Activated naive CD4-positive, alpha-beta T cell treated with anti-CD3 and anti-CD28 coated beads, Interleukin-2, amount 50 U/mL, for 24 hours (primary cell): ENCODE results near the gene PTGES.
"Not testable (repeated sequence)": the region's sequence is repeated elsewhere in the genome, so short reads cannot be mapped to it uniquely, and the experiment has no call there.

Source experiments
- H3K27ac Mint-ChIP-seq: one replicate; pipeline ENCODE4 v1.8.0; 2021; ENCODE audit warnings: mild to moderate bottlenecking, mixed read lengths
- H3K27me3 Mint-ChIP-seq: one replicate; pipeline ENCODE4 v1.8.0; 2021; ENCODE audit warnings: mixed read lengths
- H3K36me3 Mint-ChIP-seq: one replicate; pipeline ENCODE4 v1.8.0; 2021; ENCODE audit warnings: mixed read lengths
- H3K4me1 Mint-ChIP-seq: one replicate; pipeline ENCODE4 v1.8.0; 2021; ENCODE audit warnings: mixed read lengths
- H3K4me3 Mint-ChIP-seq: one replicate; pipeline ENCODE4 v1.8.0; 2021; ENCODE audit warnings: mild to moderate bottlenecking, mixed read lengths
- H3K9me3 Mint-ChIP-seq: one replicate; pipeline ENCODE4 v1.8.0; 2021; ENCODE audit warnings: mixed read lengths

PTGES gene

DNA sequence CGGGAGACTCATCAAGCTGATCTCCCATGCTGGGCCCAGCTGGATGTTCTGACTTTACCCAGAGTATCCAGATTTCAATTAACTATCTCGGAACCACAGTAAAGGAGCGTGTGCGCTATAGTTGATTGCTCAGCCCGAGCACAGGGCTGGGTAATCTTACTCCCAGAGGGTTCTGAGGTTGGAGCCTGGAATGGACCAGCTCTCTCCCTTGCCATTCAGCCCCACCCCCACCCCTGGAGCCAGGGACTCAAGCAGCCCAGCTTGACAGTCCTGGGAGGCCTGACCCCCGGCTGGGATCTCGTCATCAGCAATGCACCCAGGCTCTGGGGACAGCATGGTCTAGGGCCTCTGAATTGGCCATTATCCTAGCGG, 23.7 kb upstream of the PTGES start:
- peaks cover 9% of the 10 kb centered on the region for H3K4me1 Mint-ChIP-seq
- no peak overlapping the region for H3K27ac Mint-ChIP-seq
- no peak overlapping the region for H3K4me3 Mint-ChIP-seq
- H3K27me3 Mint-ChIP-seq, result no peaks in the 10 kb centered on the region
- H3K9me3 Mint-ChIP-seq, result no peaks in the 10 kb centered on the region
- H3K36me3 Mint-ChIP-seq, result no peaks in the 10 kb centered on the region

DNA sequence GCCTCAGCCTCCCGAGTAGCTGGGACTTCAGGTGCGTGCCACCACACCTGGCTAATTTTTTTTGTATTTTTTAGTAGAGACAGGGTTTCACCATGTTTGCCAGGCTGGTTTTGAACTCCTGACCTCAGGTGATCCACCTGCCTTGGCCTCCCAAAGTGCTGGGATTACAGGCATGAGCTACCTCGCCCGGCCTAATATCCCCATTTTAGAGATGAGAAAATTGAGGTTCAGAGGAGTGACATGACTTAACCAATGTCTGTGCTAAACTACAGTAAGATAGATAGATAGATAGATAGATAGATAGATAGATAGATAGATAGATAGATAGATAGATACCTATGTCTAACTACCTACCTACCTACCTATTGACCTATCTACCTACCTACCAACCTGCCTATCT, 23.3 kb upstream of the PTGES start:
- not testable (repeated sequence) for H3K4me1 Mint-ChIP-seq, H3K9me3 Mint-ChIP-seq, H3K4me3 Mint-ChIP-seq, H3K36me3 Mint-ChIP-seq, H3K27me3 Mint-ChIP-seq, H3K27ac Mint-ChIP-seq

DNA sequence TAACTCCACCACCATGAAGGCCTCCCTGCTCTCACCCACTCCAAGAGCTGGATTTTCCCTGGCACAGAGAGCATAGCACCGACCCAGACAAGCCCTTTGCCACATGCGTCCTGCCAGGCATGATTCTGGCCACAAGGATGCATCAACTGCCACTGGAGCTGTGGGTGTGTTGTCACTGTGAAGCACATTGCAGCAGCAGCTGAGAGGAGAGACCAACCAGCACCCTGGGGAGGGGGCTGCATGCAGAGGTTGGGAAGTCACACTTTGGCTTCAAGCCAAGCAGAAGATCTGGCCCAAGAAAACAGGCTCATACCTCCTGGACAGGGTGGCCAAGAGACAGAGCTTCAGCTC, 22.6 kb upstream of the PTGES start:
- Mint-ChIP-seq H3K27me3 (no peaks in the 10 kb centered on the region), H3K4me1 (peaks cover 9% of the 10 kb centered on the region), H3K9me3 (no peaks in the 10 kb centered on the region)

DNA sequence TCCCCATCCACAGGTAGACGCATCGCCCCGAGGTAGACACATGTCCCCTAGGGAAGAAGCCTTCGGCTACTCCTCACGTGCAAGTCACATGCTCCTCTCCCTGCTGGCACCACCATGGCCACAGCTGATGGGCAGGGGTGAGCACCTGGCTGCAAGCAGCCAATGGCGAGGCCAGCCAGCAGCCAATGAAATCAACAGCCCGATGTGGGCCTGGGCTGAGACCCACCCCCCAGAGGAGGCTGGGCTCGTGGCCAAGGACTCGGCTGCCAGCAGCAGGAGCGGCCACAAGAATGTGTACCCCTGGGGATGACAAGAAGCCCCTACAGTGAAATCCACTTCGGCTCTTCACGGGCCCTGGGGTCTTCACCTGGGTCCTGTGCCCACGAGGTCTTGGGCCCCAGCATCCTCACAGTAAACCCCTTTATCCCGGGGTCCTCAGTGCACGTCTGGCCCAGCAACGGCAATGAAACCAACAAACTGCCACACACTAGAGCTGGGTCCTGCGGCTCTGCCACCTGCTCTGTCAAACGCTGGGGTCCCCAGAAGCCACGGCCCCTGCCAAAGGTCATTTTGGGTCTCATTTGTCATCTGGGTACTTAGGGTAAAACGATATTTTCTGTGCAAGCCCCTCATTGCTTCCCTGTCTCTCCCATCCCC, 22.1 kb upstream of the PTGES start:
- Mint-ChIP-seq H3K27ac (no peak overlapping the region), H3K4me1 (peaks cover 9% of the 10 kb centered on the region), H3K27me3 (no peaks in the 10 kb centered on the region), H3K4me3 (no peak overlapping the region), H3K36me3 (no peaks in the 10 kb centered on the region), H3K9me3 (no peaks in the 10 kb centered on the region)

More for the DNA sequence above, 22.6 kb upstream of the PTGES start:
- Mint-ChIP-seq H3K4me3 (no peak overlapping the region), H3K27ac (no peak overlapping the region), H3K36me3 (no peaks in the 10 kb centered on the region)

DNA sequence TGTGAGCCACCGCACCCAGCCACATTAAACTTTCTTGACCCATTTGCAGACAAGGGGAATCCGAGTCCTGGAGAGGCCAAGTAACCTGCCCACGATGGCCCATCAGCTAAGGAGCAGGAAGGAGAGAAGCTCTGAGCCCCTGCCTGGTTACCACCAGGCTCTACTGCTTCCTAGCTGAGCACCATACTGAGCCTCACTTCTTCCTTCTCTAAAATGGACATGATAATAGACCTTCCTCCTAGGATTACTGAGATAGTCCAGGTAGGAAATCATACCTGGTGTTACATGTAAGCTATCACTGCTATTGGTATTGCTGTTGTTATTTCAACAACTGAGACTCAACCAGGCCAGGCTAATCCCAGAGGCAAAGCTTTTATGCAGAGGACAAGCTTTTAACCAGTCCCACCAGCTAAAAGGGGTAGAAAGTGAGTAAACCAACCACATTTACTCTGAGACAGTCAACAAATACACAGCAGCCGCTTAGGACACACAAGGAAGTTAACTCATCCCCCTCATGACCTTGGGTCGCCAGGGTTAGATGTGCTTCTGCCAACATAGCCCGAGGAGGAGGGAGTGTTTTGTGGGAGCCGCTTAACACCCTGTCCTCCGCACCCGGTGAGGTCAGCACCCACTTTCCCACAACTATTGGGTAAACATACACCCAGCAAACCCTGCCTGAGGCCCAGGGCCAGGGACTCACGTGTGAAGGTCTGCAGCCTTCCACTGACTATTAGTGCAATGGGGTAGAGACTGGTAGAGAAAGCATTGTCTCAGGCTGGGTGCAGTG, 20.6 kb upstream of the PTGES start:
- Mint-ChIP-seq H3K4me1 (peaks cover 9% of the 10 kb centered on the region), H3K27me3 (no peaks in the 10 kb centered on the region)

DNA sequence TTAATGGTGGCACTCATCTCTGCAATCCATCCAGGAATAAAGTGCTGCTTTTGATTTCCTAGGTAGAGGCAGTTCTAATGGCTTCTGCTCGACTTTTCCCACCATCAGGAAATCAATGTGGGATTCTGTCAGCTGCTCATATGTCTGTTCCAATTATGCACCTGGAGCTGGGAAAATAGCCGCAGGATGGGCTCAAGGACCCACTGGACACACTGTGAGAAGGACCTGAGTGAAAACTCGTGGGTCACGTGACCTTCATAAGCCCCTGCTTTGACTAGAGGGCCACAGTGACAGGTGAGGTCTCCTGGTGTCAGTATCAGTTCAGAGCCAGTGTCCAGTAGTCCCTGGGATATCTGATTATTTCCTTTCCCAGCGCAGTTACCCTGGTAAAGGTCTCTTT, 17.9 kb upstream of the PTGES start:
- no peaks in the 10 kb centered on the region for H3K27me3 Mint-ChIP-seq
- no peaks in the 10 kb centered on the region for H3K9me3 Mint-ChIP-seq
- H3K4me3 Mint-ChIP-seq, result no peak overlapping the region
- H3K4me1 Mint-ChIP-seq, result no peaks in the 10 kb centered on the region
- H3K36me3 Mint-ChIP-seq, result no peaks in the 10 kb centered on the region
- no peak overlapping the region for H3K27ac Mint-ChIP-seq

More for the DNA sequence above, 20.6 kb upstream of the PTGES start:
- Mint-ChIP-seq H3K9me3 (no peaks in the 10 kb centered on the region), H3K36me3 (no peaks in the 10 kb centered on the region), H3K27ac (peak overlapping the region; percentile 26), H3K4me3 (no peak overlapping the region)

DNA sequence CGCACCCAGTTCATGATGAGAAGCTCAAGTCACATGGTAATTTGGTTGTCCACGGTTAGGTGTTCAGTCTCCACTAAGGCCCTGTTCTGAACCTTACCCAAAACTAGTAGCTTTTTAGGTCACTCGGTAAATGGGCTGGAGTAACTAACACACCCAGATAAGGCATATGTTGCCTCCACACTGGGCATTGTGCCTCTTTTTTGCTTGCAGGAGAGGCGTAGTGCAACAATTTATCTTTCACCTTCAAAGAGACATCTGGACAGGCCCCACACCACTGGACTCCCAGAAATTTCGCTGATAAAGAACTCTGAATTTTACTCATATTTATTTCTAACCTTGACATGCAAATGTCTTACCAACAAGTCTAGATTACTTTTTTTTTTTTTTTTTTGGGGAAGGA, 16.8 kb upstream of the PTGES start:
- no peaks in the 10 kb centered on the region for H3K9me3 Mint-ChIP-seq
- H3K4me3 Mint-ChIP-seq, result no peak overlapping the region
- H3K27me3 Mint-ChIP-seq, result no peaks in the 10 kb centered on the region
- no peaks in the 10 kb centered on the region for H3K36me3 Mint-ChIP-seq
- H3K27ac Mint-ChIP-seq, result no peak overlapping the region
- no peaks in the 10 kb centered on the region for H3K4me1 Mint-ChIP-seq

DNA sequence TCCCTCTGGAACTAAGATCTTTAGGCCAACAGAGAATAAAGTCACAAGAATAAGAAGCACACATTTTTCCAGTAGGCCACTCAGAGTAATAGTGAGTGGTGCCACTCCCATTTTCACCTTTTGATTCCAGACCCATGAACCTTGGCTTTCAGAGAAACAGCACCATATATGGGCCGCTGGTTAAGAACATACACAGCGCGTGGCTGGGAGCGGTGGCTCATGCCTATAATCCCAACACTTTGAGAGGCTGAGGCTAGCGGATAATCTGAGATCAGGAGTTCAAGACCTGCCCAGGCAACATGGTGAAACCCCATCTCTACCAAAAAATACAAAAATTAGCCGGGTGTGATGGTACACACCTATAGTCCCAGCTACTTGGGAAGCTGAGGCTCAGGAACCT, 15.6 kb upstream of the PTGES start:
- Mint-ChIP-seq H3K4me3 (no peak overlapping the region), H3K27ac (no peak overlapping the region)

DNA sequence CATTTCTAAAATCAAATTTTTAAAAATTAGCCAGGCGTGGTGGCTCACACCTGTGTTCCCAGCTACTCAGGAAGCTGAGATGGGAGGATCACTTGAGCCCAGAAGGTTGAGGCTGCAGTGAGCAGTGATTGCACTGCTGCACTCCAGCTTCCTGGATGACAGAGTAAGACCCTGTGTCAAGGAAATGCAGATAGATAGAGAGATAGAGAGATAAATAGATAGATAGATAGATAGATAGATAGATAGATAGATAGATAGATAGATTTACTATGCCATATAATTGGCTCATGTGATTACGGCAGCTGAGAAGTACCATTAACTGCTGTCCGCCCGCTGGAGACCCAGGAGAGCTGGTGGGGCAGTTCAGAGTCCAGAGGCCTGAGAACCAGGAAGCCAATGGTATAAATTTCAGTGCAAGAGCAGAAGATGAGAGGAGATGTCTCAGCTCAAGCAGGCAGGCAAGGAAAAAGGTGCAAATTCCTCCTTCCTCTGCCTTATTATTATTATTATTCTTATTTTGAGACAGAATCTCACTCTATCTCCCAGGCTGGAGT, 13.0 kb upstream of the PTGES start:
- H3K9me3 Mint-ChIP-seq, result no peaks in the 10 kb centered on the region
- no peaks in the 10 kb centered on the region for H3K36me3 Mint-ChIP-seq
- no peaks in the 10 kb centered on the region for H3K27me3 Mint-ChIP-seq
- H3K27ac Mint-ChIP-seq, result no peak overlapping the region
- H3K4me3 Mint-ChIP-seq, result no peak overlapping the region
- H3K4me1 Mint-ChIP-seq, result no peaks in the 10 kb centered on the region

More for the DNA sequence above, 15.6 kb upstream of the PTGES start:
- no peaks in the 10 kb centered on the region for H3K9me3 Mint-ChIP-seq
- no peaks in the 10 kb centered on the region for H3K4me1 Mint-ChIP-seq
- no peaks in the 10 kb centered on the region for H3K27me3 Mint-ChIP-seq
- no peaks in the 10 kb centered on the region for H3K36me3 Mint-ChIP-seq

DNA sequence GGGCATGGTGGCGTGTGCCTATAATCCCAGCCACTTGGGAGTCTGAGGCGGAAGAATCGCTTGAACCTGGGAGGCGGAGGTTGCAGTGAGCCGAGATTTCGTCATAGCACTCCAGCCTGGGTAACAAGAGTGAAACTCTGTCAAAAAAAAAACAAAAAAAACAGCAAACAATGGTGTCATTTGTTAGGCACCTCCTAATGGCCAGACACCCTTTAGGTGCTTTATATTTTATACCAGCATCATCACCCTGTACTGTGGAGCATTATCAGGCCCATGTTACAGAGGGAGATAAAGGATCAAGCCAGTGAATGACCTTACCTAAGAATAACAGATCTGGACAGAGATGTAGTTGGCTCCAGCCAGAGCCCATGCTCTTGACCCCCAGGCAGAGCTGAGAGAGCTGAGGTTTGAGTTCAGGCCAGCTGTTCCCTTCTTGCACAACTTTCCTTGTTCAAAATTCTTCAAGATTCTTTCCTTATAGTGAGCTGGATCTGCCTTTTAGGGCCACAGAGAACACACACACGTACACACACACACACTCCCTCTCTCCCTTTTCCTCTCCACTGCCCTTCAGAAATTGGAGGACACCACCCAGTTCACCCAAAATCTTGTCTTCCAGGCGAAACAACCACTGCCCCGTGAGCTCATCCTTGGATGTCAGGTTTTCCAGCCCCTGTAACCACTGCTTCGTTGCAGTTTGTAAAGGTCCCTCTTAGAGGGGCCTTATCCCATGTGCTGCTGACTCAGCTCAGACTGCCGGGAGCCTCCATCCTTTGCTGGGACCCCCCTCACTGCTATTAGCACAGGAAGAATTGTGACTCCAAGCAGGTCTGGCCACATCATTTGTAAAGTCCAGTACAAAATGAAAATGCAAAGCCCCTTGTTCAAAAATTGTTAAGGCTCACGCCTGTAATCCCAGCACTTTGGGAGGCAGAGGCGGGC, 10.4 kb upstream of the PTGES start:
- Mint-ChIP-seq H3K9me3 (no peaks in the 10 kb centered on the region), H3K27me3 (no peaks in the 10 kb centered on the region), H3K36me3 (no peaks in the 10 kb centered on the region), H3K27ac (no peak overlapping the region), H3K4me1 (peaks cover under 1% of the 10 kb centered on the region), H3K4me3 (no peak overlapping the region)

DNA sequence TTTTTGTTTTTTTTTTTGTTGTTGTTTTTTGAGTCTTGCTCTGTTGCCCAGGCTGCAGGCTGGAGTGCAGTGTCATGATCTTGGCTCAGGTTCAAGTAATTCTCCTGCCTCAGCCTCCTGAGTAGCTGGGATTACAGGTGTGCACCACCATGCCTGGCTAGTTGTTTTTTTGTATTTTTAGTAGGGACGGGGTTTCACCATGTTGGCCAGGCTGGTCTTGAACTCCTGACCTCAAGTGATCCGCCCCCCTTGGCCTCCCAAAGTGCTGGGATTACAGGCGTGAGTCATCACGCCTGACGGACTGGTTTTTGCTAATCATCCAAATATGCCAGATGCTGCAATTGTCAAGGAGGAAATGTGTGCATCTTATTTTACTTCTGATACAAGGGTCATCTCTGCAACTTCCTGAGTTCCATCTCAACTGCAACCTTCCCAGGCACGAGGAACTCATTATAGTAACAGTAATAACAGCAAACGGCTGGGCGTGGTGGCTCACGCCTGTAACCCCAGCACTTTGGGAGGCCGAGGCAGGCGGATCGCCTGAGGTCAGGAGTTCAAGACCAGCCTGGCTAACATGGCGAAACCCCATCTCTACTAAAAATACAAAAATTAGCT, 9.6 kb upstream of the PTGES start:
- H3K9me3 Mint-ChIP-seq, H3K4me1 Mint-ChIP-seq, H3K27ac Mint-ChIP-seq: not testable (repeated sequence)

DNA sequence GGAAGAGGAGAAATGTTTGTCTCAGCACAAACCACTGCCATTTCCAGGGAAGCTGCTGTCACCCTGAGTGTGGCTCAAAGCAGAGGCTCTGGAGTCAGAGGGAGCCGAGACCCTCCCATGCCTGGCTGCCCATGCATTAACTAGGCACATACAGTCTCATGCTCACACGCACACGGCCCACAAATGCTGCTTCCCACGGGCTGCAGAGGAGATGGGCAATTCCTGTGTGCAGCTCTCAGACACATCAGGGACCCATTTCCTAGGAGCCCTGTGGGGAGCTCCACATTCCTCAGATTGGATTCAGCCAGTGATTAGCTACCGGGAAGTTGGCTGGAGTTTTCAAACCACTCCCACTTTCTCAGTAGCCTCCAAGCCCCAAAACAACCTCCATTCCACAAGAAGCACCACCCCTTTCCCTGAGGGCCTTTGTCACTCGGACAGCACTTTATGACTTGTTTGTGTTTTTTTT, 9.1 kb upstream of the PTGES start:
- no peaks in the 10 kb centered on the region for H3K9me3 Mint-ChIP-seq
- peaks cover 8% of the 10 kb centered on the region for H3K4me1 Mint-ChIP-seq
- no peak overlapping the region for H3K27ac Mint-ChIP-seq
- no peaks in the 10 kb centered on the region for H3K27me3 Mint-ChIP-seq
- H3K36me3 Mint-ChIP-seq, result no peaks in the 10 kb centered on the region
- H3K4me3 Mint-ChIP-seq, result no peak overlapping the region

More for the DNA sequence above, 9.6 kb upstream of the PTGES start:
- H3K27me3 Mint-ChIP-seq, H3K36me3 Mint-ChIP-seq, H3K4me3 Mint-ChIP-seq: not testable (repeated sequence)

DNA sequence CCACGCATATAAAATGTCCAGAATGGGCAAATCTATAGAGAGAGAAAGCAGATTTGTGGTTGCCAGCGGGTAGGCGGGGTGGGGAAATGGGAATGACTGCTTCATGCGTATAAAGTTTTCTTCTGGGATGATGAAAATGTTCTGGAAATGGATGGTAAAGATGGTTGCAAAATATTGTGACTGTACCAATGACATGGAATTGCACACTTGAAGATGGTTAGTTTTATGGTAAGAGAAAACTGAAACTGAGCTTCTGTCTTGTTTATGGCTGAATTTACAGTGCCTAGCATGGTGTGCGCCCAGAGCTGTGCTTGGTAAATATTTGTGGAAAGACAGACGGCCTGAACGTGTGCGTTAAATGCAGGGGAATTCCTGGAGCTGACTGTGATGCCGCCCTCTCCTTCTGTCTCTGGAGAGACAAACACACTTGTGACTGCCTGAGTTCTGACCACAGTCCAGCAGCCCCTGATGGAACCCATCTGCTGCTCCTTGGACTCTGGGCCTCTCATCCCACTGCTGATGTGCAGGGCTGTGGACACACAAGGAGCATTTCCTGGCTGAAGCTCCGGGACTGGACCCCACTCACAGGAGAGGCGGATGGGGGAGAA, 8.6 kb upstream of the PTGES start:
- H3K4me1 Mint-ChIP-seq, result peaks cover 10% of the 10 kb centered on the region
- H3K36me3 Mint-ChIP-seq, result no peaks in the 10 kb centered on the region
- no peak overlapping the region for H3K4me3 Mint-ChIP-seq

DNA sequence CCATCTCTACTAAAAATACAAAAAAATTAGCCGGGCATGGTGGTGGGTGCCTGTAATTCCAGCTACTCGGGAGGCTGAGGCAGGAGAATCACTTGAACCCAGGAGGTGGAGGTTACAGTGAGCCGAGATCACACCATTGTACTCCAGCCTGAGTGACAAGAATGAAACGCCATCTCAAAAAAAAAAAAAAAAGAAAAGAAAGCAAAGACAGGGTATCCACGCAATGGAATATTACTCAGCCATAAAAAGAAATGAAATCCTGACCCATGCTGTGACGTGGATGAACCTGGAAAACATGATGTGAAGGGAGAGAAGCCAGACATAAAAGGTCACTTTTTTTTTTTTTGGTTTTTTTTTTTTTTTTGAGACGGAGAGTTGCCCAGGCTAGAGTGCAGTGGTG, 7.9 kb upstream of the PTGES start:
- not testable (repeated sequence) for H3K36me3 Mint-ChIP-seq, H3K27ac Mint-ChIP-seq, H3K27me3 Mint-ChIP-seq, H3K4me3 Mint-ChIP-seq, H3K9me3 Mint-ChIP-seq
- peaks cover 10% of the 10 kb centered on the region for H3K4me1 Mint-ChIP-seq

More for the DNA sequence above, 8.6 kb upstream of the PTGES start:
- Mint-ChIP-seq H3K27me3 (no peaks in the 10 kb centered on the region), H3K9me3 (no peaks in the 10 kb centered on the region), H3K27ac (no peak overlapping the region)
